Stimulated activated memory B cell treated with anti-CD40 and anti-IgM and Interleukin-4, amounts not matched to agents 10 μg/mL and 1 μg/mL and 100 μg/mL, for 72 hours (primary cell): ENCODE results near the gene ZNRD2.
"Not testable (repeated sequence)": the region's sequence is repeated elsewhere in the genome, so short reads cannot be mapped to it uniquely, and the experiment has no call there.

Experiments
- ATAC-seq: fragments of 150-1000 bp; cut with Tn5 transposase; 2 replicates; pipeline ENCODE4 v1.10.0; 2021
- H3K27ac Mint-ChIP-seq: one replicate; pipeline ENCODE4 v1.8.0; 2022; ENCODE audit warnings: mild to moderate bottlenecking, mixed read lengths
- H3K27me3 Mint-ChIP-seq: one replicate; pipeline ENCODE4 v1.8.0; 2022; ENCODE audit warnings: mixed read lengths
- H3K36me3 Mint-ChIP-seq: one replicate; pipeline ENCODE4 v1.8.0; 2022; ENCODE audit warnings: mixed read lengths
- H3K4me1 Mint-ChIP-seq: one replicate; pipeline ENCODE4 v1.8.0; 2022; ENCODE audit warnings: mixed read lengths
- H3K4me3 Mint-ChIP-seq: one replicate; pipeline ENCODE4 v1.8.0; 2022; ENCODE audit warnings: mild to moderate bottlenecking, moderate library complexity, mixed read lengths
- H3K9me3 Mint-ChIP-seq: one replicate; pipeline ENCODE4 v1.8.0; 2022; ENCODE audit warnings: mixed read lengths

Gene ZNRD2

GRCh38 chr11:65569973-65570918, at the start of gene ZNRD2:
Gene ZNRD2 (plus strand): TSS chr11:65570477. CDS start chr11:65570492, 15 bp downstream.
- H3K27ac Mint-ChIP-seq = peak within 1 kb of the TSS; percentile 98
- H3K9me3 Mint-ChIP-seq = no peaks in the 10 kb centered on the region
- peaks cover 80% of the 10 kb centered on the region for H3K4me1 Mint-ChIP-seq
- peaks cover 9% of the 10 kb centered on the region for H3K36me3 Mint-ChIP-seq
- peak within 1 kb of the TSS; percentile 92 for H3K4me3 Mint-ChIP-seq
- peak; percentile 89 for ATAC-seq
- H3K27me3 Mint-ChIP-seq = no peaks in the 10 kb centered on the region

- ATAC-seq, H3K9me3 Mint-ChIP-seq, H3K27ac Mint-ChIP-seq, H3K36me3 Mint-ChIP-seq, H3K27me3 Mint-ChIP-seq, H3K4me3 Mint-ChIP-seq: not testable (repeated sequence)
- peaks cover 50% of the 10 kb centered on the region for H3K4me1 Mint-ChIP-seq
Measured at GRCh38 chr11:65521777-65522521, 48.3 kb upstream of the ZNRD2 start.

GRCh38 chr11:65522718-65523630, 47.3 kb upstream of the ZNRD2 start:
- Mint-ChIP-seq H3K27ac (peak overlapping the region; percentile 74), H3K4me1 (peaks cover 57% of the 10 kb centered on the region), H3K4me3 (peak overlapping the region; percentile 67)
- peak; percentile 48 for ATAC-seq
- not testable (repeated sequence) for H3K36me3 Mint-ChIP-seq, H3K9me3 Mint-ChIP-seq, H3K27me3 Mint-ChIP-seq

- H3K4me3 Mint-ChIP-seq = peak overlapping the region; percentile 67
- peak overlapping the region; percentile 74 for H3K27ac Mint-ChIP-seq
- H3K9me3 Mint-ChIP-seq, H3K27me3 Mint-ChIP-seq, ATAC-seq, H3K36me3 Mint-ChIP-seq: not testable (repeated sequence)
- H3K4me1 Mint-ChIP-seq = peaks cover 59% of the 10 kb centered on the region
Measured at GRCh38 chr11:65523631-65523968, 46.7 kb upstream of the ZNRD2 start.

GRCh38 chr11:65524014-65524740, 46.1 kb upstream of the ZNRD2 start:
- Mint-ChIP-seq H3K36me3 (peaks cover 10% of the 10 kb centered on the region), H3K27me3 (no peaks in the 10 kb centered on the region), H3K4me3 (peak overlapping the region; percentile 42), H3K4me1 (peaks cover 64% of the 10 kb centered on the region), H3K9me3 (no peaks in the 10 kb centered on the region), H3K27ac (peak overlapping the region; percentile 74)
- ATAC-seq = peak; percentile 1

GRCh38 chr11:65524741-65525545, 45.3 kb upstream of the ZNRD2 start, which contains the start of gene SCYL1:
Gene SCYL1 (plus strand): TSS chr11:65525083. CDS start chr11:65525154, 71 bp downstream.
- Mint-ChIP-seq H3K9me3 (no peaks in the 10 kb centered on the region), H3K27me3 (no peaks in the 10 kb centered on the region), H3K4me1 (peaks cover 64% of the 10 kb centered on the region), H3K36me3 (peaks cover 10% of the 10 kb centered on the region), H3K27ac (peak within 1 kb of the TSS; percentile 74), H3K4me3 (peak within 1 kb of the TSS; percentile 86)
- peak; percentile 95 for ATAC-seq

GRCh38 chr11:65525546-65526480, 44.5 kb upstream of the ZNRD2 start:
- peaks cover 64% of the 10 kb centered on the region for H3K4me1 Mint-ChIP-seq
- H3K9me3 Mint-ChIP-seq = no peaks in the 10 kb centered on the region
- no peaks in the 10 kb centered on the region for H3K27me3 Mint-ChIP-seq
- no peak for ATAC-seq
- H3K27ac Mint-ChIP-seq = peak overlapping the region; percentile 74
- peak overlapping the region; percentile 86 for H3K4me3 Mint-ChIP-seq
- H3K36me3 Mint-ChIP-seq = peaks cover 18% of the 10 kb centered on the region

GRCh38 chr11:65526744-65527143, 43.5 kb upstream of the ZNRD2 start:
- H3K27ac Mint-ChIP-seq = no peak overlapping the region
- ATAC-seq = no peak
- peaks cover 27% of the 10 kb centered on the region for H3K36me3 Mint-ChIP-seq
- H3K4me1 Mint-ChIP-seq = peaks cover 61% of the 10 kb centered on the region
- peak overlapping the region; percentile 34 for H3K4me3 Mint-ChIP-seq
- H3K27me3 Mint-ChIP-seq = no peaks in the 10 kb centered on the region
- no peaks in the 10 kb centered on the region for H3K9me3 Mint-ChIP-seq

GRCh38 chr11:65528819-65529350, 41.4 kb upstream of the ZNRD2 start:
- no peak for ATAC-seq
- H3K4me3 Mint-ChIP-seq = no peak overlapping the region
- peak overlapping the region; percentile 10 for H3K27ac Mint-ChIP-seq
- peaks cover 40% of the 10 kb centered on the region for H3K4me1 Mint-ChIP-seq
- H3K36me3 Mint-ChIP-seq = peaks cover 39% of the 10 kb centered on the region
- no peaks in the 10 kb centered on the region for H3K27me3 Mint-ChIP-seq
- no peaks in the 10 kb centered on the region for H3K9me3 Mint-ChIP-seq

GRCh38 chr11:65529475-65530156, 40.7 kb upstream of the ZNRD2 start:
- Mint-ChIP-seq H3K36me3 (peaks cover 42% of the 10 kb centered on the region), H3K27ac (no peak overlapping the region)
- ATAC-seq = no peak

GRCh38 chr11:65530157-65530496, 40.1 kb upstream of the ZNRD2 start:
- Mint-ChIP-seq H3K36me3 (peaks cover 45% of the 10 kb centered on the region), H3K9me3 (no peaks in the 10 kb centered on the region), H3K4me1 (peaks cover 31% of the 10 kb centered on the region), H3K27ac (no peak overlapping the region), H3K4me3 (no peak overlapping the region), H3K27me3 (no peaks in the 10 kb centered on the region)
- no peak for ATAC-seq

More at GRCh38 chr11:65529475-65530156, 40.7 kb upstream of the ZNRD2 start:
- H3K4me3 Mint-ChIP-seq = no peak overlapping the region
- H3K4me1 Mint-ChIP-seq = peaks cover 33% of the 10 kb centered on the region
- no peaks in the 10 kb centered on the region for H3K9me3 Mint-ChIP-seq
- H3K27me3 Mint-ChIP-seq = no peaks in the 10 kb centered on the region

- Mint-ChIP-seq H3K4me3 (no peak overlapping the region), H3K27me3 (no peaks in the 10 kb centered on the region), H3K9me3 (no peaks in the 10 kb centered on the region), H3K27ac (no peak overlapping the region), H3K36me3 (peaks cover 51% of the 10 kb centered on the region), H3K4me1 (peaks cover 24% of the 10 kb centered on the region)
- no peak for ATAC-seq
Measured at GRCh38 chr11:65532388-65533064, 37.8 kb upstream of the ZNRD2 start.
